Endodermal cell (in vitro differentiated cells): ENCODE results near the gene DSG1. TPM values are rescaled to one million over a fixed set of nuclear protein-coding genes. Genes with fewer than 3 reads are reported as not detected.

Experiments used
- DNase-seq: peaks from one replicate; pipeline ENCODE4 v3.0.0-alpha.2; 2017
- H3K27ac ChIP-seq: 2 replicates; pipeline ENCODE4 v1.5.1; 2013; ENCODE audit warnings: mild to moderate bottlenecking, low read depth, low read length, moderate library complexity
- H3K27me3 ChIP-seq: 2 replicates; pipeline ENCODE4 v1.6.1; 2013; ENCODE audit warnings: mild to moderate bottlenecking, low read length, moderate library complexity; ENCODE audit not compliant: insufficient read depth, control insufficient read depth, poor library complexity, severe bottlenecking
- H3K36me3 ChIP-seq: 2 replicates; pipeline ENCODE4 v1.7.0; 2013; ENCODE audit warnings: mild to moderate bottlenecking, low read length, moderate library complexity; ENCODE audit not compliant: control insufficient read depth, insufficient read depth
- H3K4me1 ChIP-seq: one replicate; pipeline ENCODE4 v1.7.0; 2013; ENCODE audit warnings: low read length; ENCODE audit not compliant: control insufficient read depth, insufficient read depth
- H3K4me3 ChIP-seq: 2 replicates; pipeline ENCODE4 v1.5.1; 2013; ENCODE audit warnings: mild to moderate bottlenecking, low read length, moderate library complexity
- H3K9ac ChIP-seq: 2 replicates; pipeline ENCODE4 v1.6.1; 2013; ENCODE audit warnings: mild to moderate bottlenecking, low read length, moderate library complexity; ENCODE audit not compliant: poor library complexity, severe bottlenecking; ENCODE audit errors: extremely low read depth
- H3K9me3 ChIP-seq: 2 replicates; pipeline ENCODE4 v1.6.1; 2013; ENCODE audit warnings: mild to moderate bottlenecking, low read length, moderate library complexity; ENCODE audit not compliant: control insufficient read depth
- H3K27ac Mint-ChIP-seq: 2 replicates; pipeline ENCODE4 v1.8.0; 2020; ENCODE audit warnings: mixed read lengths
- H3K27me3 Mint-ChIP-seq: 2 replicates; pipeline ENCODE4 v1.8.0; 2021; ENCODE audit warnings: mild to moderate bottlenecking, mixed read lengths; ENCODE audit not compliant: insufficient read depth
- H3K36me3 Mint-ChIP-seq: 2 replicates; pipeline ENCODE4 v1.8.0; 2020; ENCODE audit warnings: low read depth, mixed read lengths
- H3K4me1 Mint-ChIP-seq: 2 replicates; pipeline ENCODE4 v1.8.0; 2020; ENCODE audit warnings: mixed read lengths
- H3K4me3 Mint-ChIP-seq: 2 replicates; pipeline ENCODE4 v1.8.0; 2020; ENCODE audit warnings: mild to moderate bottlenecking, moderate library complexity, mixed read lengths
- H3K9me3 Mint-ChIP-seq: 2 replicates; pipeline ENCODE4 v1.8.0; 2020; ENCODE audit warnings: mild to moderate bottlenecking, mixed read lengths
- CTCF ChIP-seq: fragments of 200-600 bp; sonication (generic); conservative IDR thresholded peaks from 2 replicates; pipeline ENCODE4 v1.5.0; 2021; ENCODE audit warnings: antibody characterized with exemption, mild to moderate bottlenecking
- WGBS, 2 experiments: methylation state at CpG; one replicate each; pipeline versions ENCODE4 v1.1.5 to v1.1.7; 2013; ENCODE audit warnings: missing lambda C conversion rate in 2 of 2, mixed read lengths in 1 of 2; ENCODE audit not compliant: insufficient coverage in 1 of 2, insufficient read length in 1 of 2; 5-methylcytosine and 5-hydroxymethylcytosine counted together
- total RNA-seq, 2 donors: library from RNA; stranded (reverse); fragmentation: NEBNext Ultra II Directional in 1 of 2; extraction: Animal tissue kit (Norgen Biotek cat#: 25700) in 1 of 2; gene quantifications; 2 replicates in 1 of 2; 3 replicates in 1 of 2; pipeline ENCODE4 v1.2.1, GENCODE V29; 2021

DSG1 gene
- total RNA-seq, 2 donors from 2014 or later, result not detected

GRCh38 chr18:31297248-31297647 lies 20.7 kb upstream of the DSG1 start:
- H3K4me1 ChIP-seq, result no peaks in the 10 kb centered on the region
- Mint-ChIP-seq H3K27ac (no peak overlapping the region), H3K4me1 (peaks cover 18% of the 10 kb centered on the region), H3K9me3 (peaks cover 8% of the 10 kb centered on the region), H3K36me3 (no peaks in the 10 kb centered on the region), H3K27me3 (no peaks in the 10 kb centered on the region), H3K4me3 (no peak overlapping the region)
- H3K4me3 ChIP-seq, result no peak overlapping the region
- no peak for TF ChIP-seq CTCF
- no peak overlapping the region for H3K9ac ChIP-seq
- H3K36me3 ChIP-seq, result no peaks in the 10 kb centered on the region
- no peaks in the 10 kb centered on the region for H3K27me3 ChIP-seq
- WGBS, 2 experiments, result 97% methylated on average over 2 of the region's 2 CpGs; no CpG with 5 or more reads in 1 of the 2 experiments
- peaks cover 2% of the 10 kb centered on the region for H3K9me3 ChIP-seq
- DNase-seq, result no peak
- H3K27ac ChIP-seq, result no peak overlapping the region

- Histone ChIP-seq H3K27me3 (no peaks in the 10 kb centered on the region), H3K9me3 (no peaks in the 10 kb centered on the region), H3K36me3 (no peaks in the 10 kb centered on the region), H3K4me3 (no peak overlapping the region), H3K4me1 (no peaks in the 10 kb centered on the region), H3K9ac (no peak overlapping the region), H3K27ac (no peak overlapping the region)
- DNase-seq, result peak; percentile 57
- Mint-ChIP-seq H3K4me1 (peaks cover 18% of the 10 kb centered on the region), H3K4me3 (no peak overlapping the region), H3K9me3 (peaks cover 4% of the 10 kb centered on the region), H3K27ac (peak overlapping the region; percentile 20), H3K36me3 (no peaks in the 10 kb centered on the region), H3K27me3 (no peaks in the 10 kb centered on the region)
- WGBS, 2 experiments, result 74 to 92% methylated on average over 3 of the region's 3 CpGs
- no peak for TF ChIP-seq CTCF
Observed at GRCh38 chr18:31301201-31301655, 16.7 kb upstream of the DSG1 start.

GRCh38 chr18:31302991-31303390 lies 15.0 kb upstream of the DSG1 start:
- Histone ChIP-seq H3K4me1 (no peaks in the 10 kb centered on the region), H3K9me3 (no peaks in the 10 kb centered on the region), H3K9ac (no peak overlapping the region), H3K27ac (no peak overlapping the region), H3K4me3 (no peak overlapping the region), H3K27me3 (no peaks in the 10 kb centered on the region), H3K36me3 (no peaks in the 10 kb centered on the region)
- no peak for DNase-seq
- no peaks in the 10 kb centered on the region for H3K36me3 Mint-ChIP-seq
- no peaks in the 10 kb centered on the region for H3K27me3 Mint-ChIP-seq
- TF ChIP-seq CTCF, result no peak
- H3K27ac Mint-ChIP-seq, result no peak overlapping the region
- no peak overlapping the region for H3K4me3 Mint-ChIP-seq
- peaks cover 18% of the 10 kb centered on the region for H3K4me1 Mint-ChIP-seq
- H3K9me3 Mint-ChIP-seq, result peaks cover 3% of the 10 kb centered on the region
